Thyroid gland (tissue), 4 donors: ENCODE measurements around the gene PRKCE. TPM values are rescaled to one million over a fixed set of nuclear protein-coding genes. Genes with fewer than 3 reads are reported as not detected.
A peak's percentile ranks its signal among the peaks of the same experiment; 100 is the strongest.

ENCODE experiments used
- DNase-seq, 2 donors: peaks; one replicate each; pipeline ENCODE4 v3.0.0-alpha.2; 2019
- H3K27ac ChIP-seq, 3 donors: fragments of 200-600 bp; sonication (generic); 1 replicate in 2 of 3; 2 replicates in 1 of 3; pipeline ENCODE4 v1.5.1; 2016 to 2019; ENCODE audit warnings: mild to moderate bottlenecking in 1 of 3, moderate library complexity in 1 of 3
- H3K27me3 ChIP-seq: fragments of 200-600 bp; sonication (generic); one replicate; pipeline ENCODE4 v1.5.1; 2019
- H3K36me3 ChIP-seq, 2 donors: fragments of 200-600 bp; sonication (generic); one replicate each; pipeline ENCODE4 v1.5.1; 2016 to 2019
- H3K4me1 ChIP-seq, 2 donors: fragments of 200-600 bp; sonication (generic); one replicate each; pipeline ENCODE4 v1.5.1; 2017 to 2019
- H3K4me3 ChIP-seq, 3 donors: fragments of 200-600 bp; sonication (generic); replicated peaks in 1 of 3; 1 replicate in 2 of 3; 2 replicates in 1 of 3; pipeline ENCODE4 v1.5.1; 2016; ENCODE audit warnings: mild to moderate bottlenecking in 1 of 3
- H3K9me3 ChIP-seq: fragments of 200-600 bp; sonication (generic); one replicate; pipeline ENCODE4 v1.5.1; 2017
- POLR2A ChIP-seq, 2 donors: fragments of 450-650 bp; IDR thresholded peaks; one replicate each; pipeline ENCODE4 v1.6.1; 2017; ENCODE audit warnings: antibody characterized with exemption in 2 of 2, mild to moderate bottlenecking in 2 of 2, moderate library complexity in 1 of 2
- WGBS, 2 donors: methylation state at CpG; one replicate each; pipeline ENCODE4 v1.1.5; 2017; 5-methylcytosine and 5-hydroxymethylcytosine counted together
- intact Hi-C: fragments of 100-400 bp; cut with DNase I; formaldehyde crosslinking; loops from one replicate; pipeline ENCODE4 v1.15.1; 2023
- total RNA-seq, 4 donors: library from RNA; depleted of rRNA; stranded (reverse); fragments of >200 nt; gene quantifications; one replicate each; pipeline ENCODE4 v1.2.3, GENCODE V29; 2016
- TF ChIP-seq, protein P1 (sequence below), 6 experiments: fragments of 200-600 bp in 3 of 6; fragments of 450-650 bp in 3 of 6; sonication (generic) in 3 of 6; IDR thresholded peaks; one replicate each; pipeline ENCODE4 v1.5.1; 2016 to 2019; ENCODE audit warnings: antibody characterized with exemption in 6 of 6, mild to moderate bottlenecking in 2 of 6, inconsistent platforms in 1 of 6, moderate library complexity in 1 of 6

Gene PRKCE
- total RNA-seq, 4 donors from 2014 or later = 8.4 to 35.3 (median 15.2) TPM

DNA sequence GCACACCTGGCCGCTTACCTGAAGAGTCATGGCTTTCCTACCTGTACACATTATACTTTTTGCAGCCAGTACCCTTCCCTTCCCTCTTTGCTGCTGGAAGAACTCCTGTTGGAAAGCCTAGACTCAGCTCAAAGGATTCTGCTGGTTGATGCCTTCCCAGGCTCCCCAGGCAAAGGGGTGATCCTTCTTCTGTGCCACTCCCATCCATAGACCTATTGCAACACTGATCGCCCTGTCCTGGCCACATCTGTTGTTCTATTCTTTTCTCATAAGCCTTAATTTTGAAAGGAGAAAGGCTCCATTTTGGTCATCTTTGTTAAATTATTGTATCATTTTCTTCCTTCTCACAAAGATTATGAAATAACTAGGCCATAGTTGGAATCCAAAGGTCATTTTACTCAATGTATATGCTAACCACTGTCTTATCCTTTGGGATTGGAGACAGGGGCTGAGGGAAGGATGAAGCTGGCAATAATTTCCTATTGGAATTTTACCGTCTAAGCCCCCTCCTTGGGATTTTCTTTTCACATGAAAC lies 3.4 kb upstream of the PRKCE start:
- DNase-seq = no peak
- intact Hi-C loops = no loop called here
- no peaks in the 10 kb centered on the region for H3K9me3 ChIP-seq
- no peaks in the 10 kb centered on the region for H3K36me3 ChIP-seq
- TF ChIP-seq POLR2A (IDR thresholded peaks at IDR 0.05) = no peak
- TF ChIP-seq, protein P1, sequence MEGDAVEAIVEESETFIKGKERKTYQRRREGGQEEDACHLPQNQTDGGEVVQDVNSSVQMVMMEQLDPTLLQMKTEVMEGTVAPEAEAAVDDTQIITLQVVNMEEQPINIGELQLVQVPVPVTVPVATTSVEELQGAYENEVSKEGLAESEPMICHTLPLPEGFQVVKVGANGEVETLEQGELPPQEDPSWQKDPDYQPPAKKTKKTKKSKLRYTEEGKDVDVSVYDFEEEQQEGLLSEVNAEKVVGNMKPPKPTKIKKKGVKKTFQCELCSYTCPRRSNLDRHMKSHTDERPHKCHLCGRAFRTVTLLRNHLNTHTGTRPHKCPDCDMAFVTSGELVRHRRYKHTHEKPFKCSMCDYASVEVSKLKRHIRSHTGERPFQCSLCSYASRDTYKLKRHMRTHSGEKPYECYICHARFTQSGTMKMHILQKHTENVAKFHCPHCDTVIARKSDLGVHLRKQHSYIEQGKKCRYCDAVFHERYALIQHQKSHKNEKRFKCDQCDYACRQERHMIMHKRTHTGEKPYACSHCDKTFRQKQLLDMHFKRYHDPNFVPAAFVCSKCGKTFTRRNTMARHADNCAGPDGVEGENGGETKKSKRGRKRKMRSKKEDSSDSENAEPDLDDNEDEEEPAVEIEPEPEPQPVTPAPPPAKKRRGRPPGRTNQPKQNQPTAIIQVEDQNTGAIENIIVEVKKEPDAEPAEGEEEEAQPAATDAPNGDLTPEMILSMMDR (IDR thresholded peaks at IDR 0.05) = no peak
- H3K4me1 ChIP-seq = peaks cover 16 to 24% of the 10 kb centered on the region in 2 donors
- 85 to 95% methylated on average over 3 of the region's 3 CpGs for WGBS, 2 donors
- no peaks in the 10 kb centered on the region for H3K27me3 ChIP-seq
- H3K27ac ChIP-seq = no peak overlapping the region
- H3K4me3 ChIP-seq = no peak overlapping the region

DNA sequence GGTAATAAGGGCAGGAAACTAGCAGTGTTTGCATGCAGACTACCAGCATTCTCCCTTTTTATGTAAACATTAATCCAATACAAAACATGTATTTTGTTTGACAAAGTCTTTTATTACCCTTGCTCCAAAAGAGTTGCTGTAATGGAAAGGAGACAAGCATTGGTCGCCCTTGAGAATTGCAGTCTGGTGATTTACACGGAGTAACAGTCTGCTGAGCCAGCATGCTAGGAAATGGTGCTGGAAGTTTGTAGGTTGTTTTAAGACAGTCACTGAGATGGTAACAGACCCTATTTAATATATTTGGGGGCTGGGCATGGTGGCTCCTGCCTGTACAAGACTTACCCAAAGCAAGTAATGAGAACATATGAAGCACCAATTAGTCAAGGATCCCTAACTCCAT lies 2.8 kb upstream of the PRKCE start:
- Histone ChIP-seq H3K27me3 (no peaks in the 10 kb centered on the region), H3K27ac (no peak overlapping the region), H3K4me3 (no peak overlapping the region), H3K4me1 (peaks cover 17 to 20% of the 10 kb centered on the region in 2 donors), H3K36me3 (no peaks in the 10 kb centered on the region), H3K9me3 (no peaks in the 10 kb centered on the region)
- WGBS, 2 donors = 84 to 90% methylated on average over 2 of the region's 2 CpGs
- intact Hi-C loops = no loop called here
- TF ChIP-seq, protein P1 (IDR thresholded peaks at IDR 0.05) = no peak
- TF ChIP-seq POLR2A (IDR thresholded peaks at IDR 0.05) = no peak
- DNase-seq = no peak

DNA sequence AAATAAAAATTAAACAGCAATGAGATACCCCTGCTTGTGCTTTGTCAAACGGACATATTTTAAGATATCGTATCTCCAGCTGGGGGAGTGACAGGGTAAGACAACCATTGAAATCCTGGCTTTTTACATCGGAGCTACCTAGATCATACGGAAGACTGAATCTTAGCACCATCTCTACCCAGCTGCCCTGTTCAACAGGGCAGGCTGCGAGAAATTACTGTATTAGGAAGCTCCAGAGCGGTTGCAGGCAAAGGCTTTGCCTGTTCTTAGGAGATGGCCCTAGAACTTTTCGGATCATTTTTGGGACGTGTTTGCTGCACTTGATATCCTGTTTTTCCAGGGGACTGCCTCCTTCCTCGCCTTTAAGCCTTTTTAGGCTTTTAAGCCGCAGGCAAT lies 2.0 kb upstream of the PRKCE start:
- H3K4me3 ChIP-seq = peak overlapping the region in 2 of 3 donors; percentile 64 to 78
- H3K4me1 ChIP-seq = peaks cover 20 to 22% of the 10 kb centered on the region in 2 donors
- WGBS, 2 donors = 24 to 27% methylated on average over 10 of the region's 10 CpGs
- no peak for TF ChIP-seq POLR2A (IDR thresholded peaks at IDR 0.05)
- TF ChIP-seq, protein P1 (IDR thresholded peaks at IDR 0.05) = no peak
- H3K36me3 ChIP-seq = no peaks in the 10 kb centered on the region
- no peak for DNase-seq
- intact Hi-C loops = no loop called here
- no peaks in the 10 kb centered on the region for H3K27me3 ChIP-seq
- H3K9me3 ChIP-seq = no peaks in the 10 kb centered on the region
- peak overlapping the region; percentile 93 to 99 (median 94) for H3K27ac ChIP-seq

- intact Hi-C loops = no loop called here
- H3K27me3 ChIP-seq = no peaks in the 10 kb centered on the region
- H3K9me3 ChIP-seq = no peaks in the 10 kb centered on the region
- H3K27ac ChIP-seq = peak overlapping the region; percentile 93 to 99 (median 94)
- TF ChIP-seq, protein P1 (IDR thresholded peaks at IDR 0.05) = peak in 1 of 6 experiments; percentile 8
- TF ChIP-seq POLR2A (IDR thresholded peaks at IDR 0.05) = peak in 1 of 2 donors; percentile 62
- peak overlapping the region; percentile 38 to 78 (median 64) for H3K4me3 ChIP-seq
- H3K4me1 ChIP-seq = peaks cover 20 to 22% of the 10 kb centered on the region in 2 donors
- peak; percentile 82 for DNase-seq
- no peaks in the 10 kb centered on the region for H3K36me3 ChIP-seq
- WGBS, 2 donors = 1 to 4% methylated on average over 15 to 29 of the region's 66 CpGs
Observed at GRCh38 chr2:45649858-45650811, 1.3 kb upstream of the PRKCE start.
